Neuron (in vitro differentiated cells): ENCODE data around the gene MED9.

Experiments
- H2AFZ ChIP-seq: one replicate; pipeline ENCODE4 v1.6.1; 2013; ENCODE audit warnings: low read depth, mild to moderate bottlenecking, inconsistent platforms, low read length, moderate library complexity
- H3K27me3 ChIP-seq: one replicate; pipeline ENCODE4 v1.6.1; 2013; ENCODE audit warnings: low read length; ENCODE audit not compliant: insufficient read depth
- H3K36me3 ChIP-seq: one replicate; pipeline ENCODE4 v1.6.1; 2013; ENCODE audit warnings: low read length; ENCODE audit not compliant: insufficient read depth
- H3K4me1 ChIP-seq: one replicate; pipeline ENCODE4 v1.6.1; 2013; ENCODE audit warnings: low read length; ENCODE audit not compliant: insufficient read depth
- H3K4me3 ChIP-seq: 2 replicates; pipeline ENCODE4 v1.5.1; 2013; ENCODE audit warnings: mild to moderate bottlenecking, low read length, moderate library complexity
- H3K9me3 ChIP-seq: one replicate; pipeline ENCODE4 v1.6.1; 2013; ENCODE audit warnings: low read length

Gene MED9

GRCh38 chr17:17505151-17505550 is 28.4 kb downstream of the MED9 start:
- no peak overlapping the region for H2AFZ ChIP-seq
- H3K9me3 ChIP-seq: no peaks in the 10 kb centered on the region
- H3K4me1 ChIP-seq: no peaks in the 10 kb centered on the region

GRCh38 chr17:17505610-17506171 is 28.9 kb downstream of the MED9 start:
- H3K36me3 ChIP-seq: no peaks in the 10 kb centered on the region
- H2AFZ ChIP-seq: no peak overlapping the region
- no peaks in the 10 kb centered on the region for H3K27me3 ChIP-seq
- no peak overlapping the region for H3K4me3 ChIP-seq
- no peaks in the 10 kb centered on the region for H3K4me1 ChIP-seq
- H3K9me3 ChIP-seq: no peaks in the 10 kb centered on the region

More at GRCh38 chr17:17505151-17505550, 28.4 kb downstream of the MED9 start:
- Histone ChIP-seq H3K4me3 (no peak overlapping the region), H3K36me3 (no peaks in the 10 kb centered on the region), H3K27me3 (no peaks in the 10 kb centered on the region)

GRCh38 chr17:17506181-17506741 is 29.5 kb downstream of the MED9 start:
- no peak overlapping the region for H2AFZ ChIP-seq
- H3K4me1 ChIP-seq: no peaks in the 10 kb centered on the region
- H3K36me3 ChIP-seq: no peaks in the 10 kb centered on the region
- no peaks in the 10 kb centered on the region for H3K9me3 ChIP-seq
- H3K4me3 ChIP-seq: no peak overlapping the region
- no peaks in the 10 kb centered on the region for H3K27me3 ChIP-seq

- no peaks in the 10 kb centered on the region for H3K27me3 ChIP-seq
- H2AFZ ChIP-seq: no peak overlapping the region
- no peaks in the 10 kb centered on the region for H3K4me1 ChIP-seq
- H3K36me3 ChIP-seq: no peaks in the 10 kb centered on the region
- H3K4me3 ChIP-seq: no peak overlapping the region
- H3K9me3 ChIP-seq: no peaks in the 10 kb centered on the region
Observed at GRCh38 chr17:17506893-17507464, 30.2 kb downstream of the MED9 start.

- no peaks in the 10 kb centered on the region for H3K9me3 ChIP-seq
- H3K4me1 ChIP-seq: no peaks in the 10 kb centered on the region
- no peak overlapping the region for H3K4me3 ChIP-seq
- no peaks in the 10 kb centered on the region for H3K36me3 ChIP-seq
- H3K27me3 ChIP-seq: no peaks in the 10 kb centered on the region
- no peak overlapping the region for H2AFZ ChIP-seq
Observed at GRCh38 chr17:17507465-17508011, 30.7 kb downstream of the MED9 start.

- no peak overlapping the region for H3K4me3 ChIP-seq
- H2AFZ ChIP-seq: no peak overlapping the region
Observed at GRCh38 chr17:17508019-17508535, 31.3 kb downstream of the MED9 start.

GRCh38 chr17:17508646-17509591 is 32.1 kb downstream of the MED9 start:
- H3K4me1 ChIP-seq: no peaks in the 10 kb centered on the region
- H3K9me3 ChIP-seq: no peaks in the 10 kb centered on the region
- no peaks in the 10 kb centered on the region for H3K27me3 ChIP-seq
- no peak overlapping the region for H3K4me3 ChIP-seq
- H2AFZ ChIP-seq: no peak overlapping the region
- no peaks in the 10 kb centered on the region for H3K36me3 ChIP-seq

More at GRCh38 chr17:17508019-17508535, 31.3 kb downstream of the MED9 start:
- no peaks in the 10 kb centered on the region for H3K9me3 ChIP-seq
- no peaks in the 10 kb centered on the region for H3K27me3 ChIP-seq
- H3K36me3 ChIP-seq: no peaks in the 10 kb centered on the region
- no peaks in the 10 kb centered on the region for H3K4me1 ChIP-seq

GRCh38 chr17:17509601-17510425 is 33.0 kb downstream of the MED9 start:
- H2AFZ ChIP-seq: no peak overlapping the region
- H3K36me3 ChIP-seq: no peaks in the 10 kb centered on the region
- H3K4me3 ChIP-seq: no peak overlapping the region
- no peaks in the 10 kb centered on the region for H3K9me3 ChIP-seq
- peaks cover 1% of the 10 kb centered on the region for H3K4me1 ChIP-seq
- no peaks in the 10 kb centered on the region for H3K27me3 ChIP-seq

GRCh38 chr17:17510456-17511292 is 33.9 kb downstream of the MED9 start:
- Histone ChIP-seq H3K9me3 (no peaks in the 10 kb centered on the region), H3K4me3 (no peak overlapping the region), H3K27me3 (no peaks in the 10 kb centered on the region), H2AFZ (no peak overlapping the region), H3K4me1 (peaks cover 10% of the 10 kb centered on the region), H3K36me3 (no peaks in the 10 kb centered on the region)

GRCh38 chr17:17511293-17511741 is 34.5 kb downstream of the MED9 start:
- Histone ChIP-seq H3K27me3 (no peaks in the 10 kb centered on the region), H3K36me3 (no peaks in the 10 kb centered on the region), H3K9me3 (no peaks in the 10 kb centered on the region), H3K4me3 (no peak overlapping the region), H2AFZ (no peak overlapping the region), H3K4me1 (peaks cover 15% of the 10 kb centered on the region)

- Histone ChIP-seq H3K9me3 (no peaks in the 10 kb centered on the region), H3K36me3 (no peaks in the 10 kb centered on the region), H3K4me3 (no peak overlapping the region), H3K4me1 (peaks cover 16% of the 10 kb centered on the region), H2AFZ (no peak overlapping the region), H3K27me3 (no peaks in the 10 kb centered on the region)
Observed at GRCh38 chr17:17511881-17512858, 35.4 kb downstream of the MED9 start.
